Tibial nerve (tissue), 4 donors: ENCODE measurements around the gene DAB1.

Experiments
- EP300 ChIP-seq, 2 donors: sonication (generic); formaldehyde crosslinking; IDR thresholded peaks; one replicate each; pipeline ENCODE4 v1.6.1; 2017; ENCODE audit warnings: antibody characterized with exemption in 2 of 2, mild to moderate bottlenecking in 1 of 2
- POLR2A ChIP-seq, 2 donors: fragments of 450-650 bp; IDR thresholded peaks; one replicate each; pipeline ENCODE4 v1.6.1; 2017; ENCODE audit warnings: antibody characterized with exemption in 2 of 2, mild to moderate bottlenecking in 2 of 2, moderate library complexity in 2 of 2
- TF ChIP-seq, protein P1 (sequence below), 5 experiments: fragments of 200-600 bp in 3 of 5; fragments of 450-650 bp in 2 of 5; sonication (generic) in 3 of 5; IDR thresholded peaks; one replicate each; pipeline ENCODE4 v1.5.1; 2016 to 2019; ENCODE audit warnings: antibody characterized with exemption in 5 of 5, mild to moderate bottlenecking in 3 of 5, moderate library complexity in 2 of 5

- TF ChIP-seq, protein P1, sequence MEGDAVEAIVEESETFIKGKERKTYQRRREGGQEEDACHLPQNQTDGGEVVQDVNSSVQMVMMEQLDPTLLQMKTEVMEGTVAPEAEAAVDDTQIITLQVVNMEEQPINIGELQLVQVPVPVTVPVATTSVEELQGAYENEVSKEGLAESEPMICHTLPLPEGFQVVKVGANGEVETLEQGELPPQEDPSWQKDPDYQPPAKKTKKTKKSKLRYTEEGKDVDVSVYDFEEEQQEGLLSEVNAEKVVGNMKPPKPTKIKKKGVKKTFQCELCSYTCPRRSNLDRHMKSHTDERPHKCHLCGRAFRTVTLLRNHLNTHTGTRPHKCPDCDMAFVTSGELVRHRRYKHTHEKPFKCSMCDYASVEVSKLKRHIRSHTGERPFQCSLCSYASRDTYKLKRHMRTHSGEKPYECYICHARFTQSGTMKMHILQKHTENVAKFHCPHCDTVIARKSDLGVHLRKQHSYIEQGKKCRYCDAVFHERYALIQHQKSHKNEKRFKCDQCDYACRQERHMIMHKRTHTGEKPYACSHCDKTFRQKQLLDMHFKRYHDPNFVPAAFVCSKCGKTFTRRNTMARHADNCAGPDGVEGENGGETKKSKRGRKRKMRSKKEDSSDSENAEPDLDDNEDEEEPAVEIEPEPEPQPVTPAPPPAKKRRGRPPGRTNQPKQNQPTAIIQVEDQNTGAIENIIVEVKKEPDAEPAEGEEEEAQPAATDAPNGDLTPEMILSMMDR (IDR thresholded peaks at IDR 0.05), result no peak
- no peak for TF ChIP-seq EP300 (IDR thresholded peaks at IDR 0.05)
- TF ChIP-seq POLR2A (IDR thresholded peaks at IDR 0.05), result no peak
Measured at GRCh38 chr1:56963667-56964066, 460.2 kb downstream of the DAB1 start.
